Measurements from ENCODE around the gene SLC26A8.
"Not testable (repeated sequence)": the region's sequence is repeated elsewhere in the genome, so short reads cannot be mapped to it uniquely, and the experiment has no call there.

The SLC26A8 gene

GRCh38 chr6:35911871-35912653, 112.4 kb downstream of the SLC26A8 start:
- no peak for DNase-seq

- DNase-seq: not testable (repeated sequence)
These were observed 114.9 kb downstream of the SLC26A8 start for GRCh38 chr6:35909571-35909970.

- not testable (repeated sequence) for DNase-seq
These were observed 115.6 kb downstream of the SLC26A8 start for GRCh38 chr6:35908753-35909401.

- no peak for DNase-seq
These were observed 116.7 kb downstream of the SLC26A8 start for GRCh38 chr6:35907750-35908149.

GRCh38 chr6:35906499-35906846, 118.0 kb downstream of the SLC26A8 start:
- no peak for DNase-seq

- no peak for DNase-seq
These were observed 118.5 kb downstream of the SLC26A8 start for GRCh38 chr6:35905841-35906498.

- DNase-seq: peak in 1 of 3 donors; percentile 29
These were observed 119.2 kb downstream of the SLC26A8 start for GRCh38 chr6:35905141-35905785.

GRCh38 chr6:35903679-35904078, 120.8 kb downstream of the SLC26A8 start:
- no peak for DNase-seq

GRCh38 chr6:35900448-35900847, 124.0 kb downstream of the SLC26A8 start:
- DNase-seq: no peak

- DNase-seq: no peak
These were observed 126.4 kb downstream of the SLC26A8 start for GRCh38 chr6:35898003-35898402.

GRCh38 chr6:35897486-35897885, 127.0 kb downstream of the SLC26A8 start:
- no peak for DNase-seq

GRCh38 chr6:35897036-35897435, 127.4 kb downstream of the SLC26A8 start:
- no peak for DNase-seq

- DNase-seq: no peak
These were observed 128.2 kb downstream of the SLC26A8 start for GRCh38 chr6:35896228-35896627.

- DNase-seq: no peak
These were observed 128.9 kb downstream of the SLC26A8 start for GRCh38 chr6:35895560-35895959.

- no peak for DNase-seq
These were observed 129.7 kb downstream of the SLC26A8 start for GRCh38 chr6:35894776-35895175.

Measured in suppressor macrophage treated with lipopolysaccharide for 1 hour (primary cell).